ENCODE results near the gene SIPA1L3. TPM values are rescaled to one million over a fixed set of nuclear protein-coding genes. Genes with fewer than 3 reads are reported as not detected.
"Not testable (repeated sequence)": the region's sequence is repeated elsewhere in the genome, so short reads cannot be mapped to it uniquely, and the experiment has no call there.

The SIPA1L3 gene
- total and polyA plus RNA-seq, 12 donors = 2.2 to 24.1 (median 11.8) TPM

- intact Hi-C loops (cut with DNase I) = loop anchor here (5.0 to 10.0 kb wide), 2 partner anchors 323 to 330 kb away; partner anchors contain the start of genes SIPA1L3 (in 1 of the 2) and WDR87 (in 1 of the 2)
- peaks cover 62% of the 10 kb centered on the region for H3K27me3 ChIP-seq
Measured at GRCh38 chr19:38227287-38228004, 320.4 kb downstream of the SIPA1L3 start.

DNA sequence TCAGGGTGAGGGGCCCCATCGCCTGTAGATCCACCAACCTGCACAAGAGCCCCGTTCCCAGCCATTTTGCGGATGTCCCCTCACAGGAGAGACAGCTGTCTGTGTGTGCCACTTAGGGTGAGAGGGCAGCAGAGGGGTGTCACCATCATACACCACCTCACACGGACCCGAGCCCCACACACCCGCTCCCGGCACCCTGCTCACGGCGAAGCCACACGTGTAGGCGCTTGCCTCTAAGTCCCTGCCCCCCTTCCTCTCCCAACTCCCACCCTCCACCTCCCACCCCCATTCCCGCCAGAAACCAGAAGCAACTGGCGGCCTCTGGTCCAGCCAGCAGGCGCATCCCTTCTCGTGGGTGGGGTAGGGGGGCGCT, 321.0 kb downstream of the SIPA1L3 start:
- DNase-seq = no peak
- 31 to 41% (median 38%) methylated on average over 12 to 16 of the region's 16 CpGs for WGBS, 4 donors
- Histone ChIP-seq H3K27ac (no peak overlapping the region), H3K9me3 (replicated peaks in 1 of 3) (no peaks in the 10 kb centered on the region), H3K4me1 (replicated peaks in 1 of 2) (peaks cover 14 to 15% of the 10 kb centered on the region in 2 donors), H3K36me3 (replicated peaks in 1 of 2) (no peaks in the 10 kb centered on the region), H3K27me3 (peaks cover 56% of the 10 kb centered on the region), H3K4me3 (no peak overlapping the region)
- intact Hi-C loops (cut with DNase I) = loop anchor here (5.0 to 10.0 kb wide), 2 partner anchors 323 to 331 kb away; partner anchors contain the start of genes SIPA1L3 (in 1 of the 2) and WDR87 (in 1 of the 2)
- no peak for TF ChIP-seq CTCF (IDR thresholded peaks at IDR 0.05)
- TF ChIP-seq POLR2A (IDR thresholded peaks at IDR 0.05) = no peak

More at GRCh38 chr19:38227287-38228004, 320.4 kb downstream of the SIPA1L3 start:
- no peak overlapping the region for H3K4me3 ChIP-seq
- H3K36me3 ChIP-seq (replicated peaks in 1 of 2) = no peaks in the 10 kb centered on the region
- TF ChIP-seq POLR2A (IDR thresholded peaks at IDR 0.05) = no peak
- H3K9me3 ChIP-seq (replicated peaks in 1 of 3) = no peaks in the 10 kb centered on the region
- no peak for DNase-seq
- peaks cover 14 to 15% of the 10 kb centered on the region in 2 donors for H3K4me1 ChIP-seq (replicated peaks in 1 of 2)
- H3K27ac ChIP-seq = no peak overlapping the region
- 73 to 83% (median 76%) methylated on average over 8 to 11 of the region's 11 CpGs for WGBS, 4 donors

- no peak for DNase-seq
- H3K36me3 ChIP-seq (replicated peaks in 1 of 2) = no peaks in the 10 kb centered on the region
- no peak overlapping the region for H3K27ac ChIP-seq
- no peak overlapping the region for H3K4me3 ChIP-seq
- peaks cover 50% of the 10 kb centered on the region for H3K27me3 ChIP-seq
- 0 to 1% (median 1%) methylated on average over 37 to 78 of the region's 80 CpGs for WGBS, 4 donors
- TF ChIP-seq CTCF (IDR thresholded peaks at IDR 0.05) (no peak), POLR2A (IDR thresholded peaks at IDR 0.05) (no peak)
- intact Hi-C loops (cut with DNase I) = loop anchor here (5.0 to 10.0 kb wide), 2 partner anchors 324 to 331 kb away; partner anchors contain the start of genes SIPA1L3 (in 1 of the 2) and WDR87 (in 1 of the 2)
- H3K4me1 ChIP-seq (replicated peaks in 1 of 2) = peaks cover 13 to 14% of the 10 kb centered on the region in 2 donors
- H3K9me3 ChIP-seq (replicated peaks in 1 of 3) = no peaks in the 10 kb centered on the region
Measured at GRCh38 chr19:38228491-38229439, 321.8 kb downstream of the SIPA1L3 start.

DNA sequence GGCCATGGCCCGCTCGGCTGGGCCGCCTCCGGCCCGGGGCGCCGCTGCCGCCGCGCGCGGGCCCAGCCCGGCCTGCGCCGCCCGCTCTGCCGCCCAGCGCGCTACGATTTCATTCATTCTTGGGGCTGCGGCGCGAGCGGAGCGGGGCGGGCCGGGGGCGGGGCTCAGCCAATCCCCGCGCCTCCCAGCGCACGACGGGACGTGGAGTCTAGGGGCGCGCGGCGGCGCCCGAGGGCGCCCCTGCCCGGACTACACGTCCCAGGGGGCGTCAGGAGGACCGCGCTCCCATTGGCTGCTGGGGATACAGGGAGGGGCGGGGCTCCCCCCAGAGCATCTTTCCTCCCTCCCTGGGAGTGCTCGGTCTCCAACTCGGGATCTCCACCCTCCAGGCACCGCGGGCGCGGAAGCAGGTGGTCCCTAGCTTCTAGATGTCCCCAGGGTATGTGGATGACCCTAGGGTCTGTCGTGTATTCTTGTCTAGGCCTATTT, 322.6 kb downstream of the SIPA1L3 start:
- Histone ChIP-seq H3K9me3 (replicated peaks in 1 of 3) (no peaks in the 10 kb centered on the region), H3K4me1 (replicated peaks in 1 of 2) (peaks cover 8 to 9% of the 10 kb centered on the region in 2 donors), H3K27ac (no peak overlapping the region), H3K4me3 (no peak overlapping the region), H3K36me3 (replicated peaks in 1 of 2) (no peaks in the 10 kb centered on the region), H3K27me3 (peaks cover 42% of the 10 kb centered on the region)
- TF ChIP-seq CTCF (IDR thresholded peaks at IDR 0.05) (no peak), POLR2A (IDR thresholded peaks at IDR 0.05) (no peak)
- 0 to 1% (median 1%) methylated on average over 5 to 54 of the region's 54 CpGs; no CpG with 5 or more reads in 1 of the 4 donors for WGBS, 4 donors
- DNase-seq = peak; percentile 40 to 73 (median 49)
- intact Hi-C loops (cut with DNase I) = loop anchor here (5.0 to 10.0 kb wide), 2 partner anchors 325 to 332 kb away; partner anchors contain the start of genes SIPA1L3 (in 1 of the 2) and WDR87 (in 1 of the 2)

DNA sequence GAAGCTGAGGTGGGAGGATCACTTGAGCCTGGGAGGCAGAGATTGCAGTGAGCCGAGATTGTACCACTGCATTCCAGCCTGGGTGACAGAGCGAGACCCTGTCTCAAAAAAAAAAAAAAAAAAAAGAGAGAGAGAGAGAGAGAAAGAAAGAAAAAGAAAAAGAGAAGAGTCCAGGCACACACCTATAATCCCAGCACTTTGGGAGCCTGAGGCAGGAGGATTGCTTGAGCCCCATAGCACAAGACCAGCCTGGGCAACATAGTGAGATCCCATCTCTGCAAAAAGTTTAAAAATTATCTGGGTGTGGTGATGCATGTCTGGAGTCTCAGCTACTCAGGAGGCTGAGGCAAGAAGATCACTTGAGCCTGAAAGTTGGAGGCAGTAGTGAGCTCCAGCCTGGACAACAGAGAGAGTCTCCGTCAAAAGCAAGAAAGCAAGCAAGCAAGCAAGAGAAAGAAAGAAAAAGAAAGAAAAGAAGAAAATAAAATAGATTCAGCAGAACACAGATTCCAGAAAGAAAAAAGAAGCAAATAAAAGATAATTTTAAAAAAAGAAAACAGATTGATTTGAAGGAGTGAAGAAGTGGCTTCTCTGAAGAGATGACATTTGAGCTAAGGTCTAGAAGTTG, 323.6 kb downstream of the SIPA1L3 start:
- H3K27me3 ChIP-seq = peaks cover 34% of the 10 kb centered on the region

More for the DNA sequence above, 323.6 kb downstream of the SIPA1L3 start:
- 56 to 93% (median 72%) methylated on average over 1 to 3 of the region's 3 CpGs for WGBS, 4 donors
- H3K9me3 ChIP-seq (replicated peaks in 1 of 3); H3K36me3 ChIP-seq (replicated peaks in 1 of 2); H3K4me1 ChIP-seq (replicated peaks in 1 of 2); intact Hi-C loops (cut with DNase I); H3K27ac ChIP-seq; H3K4me3 ChIP-seq; DNase-seq: not testable (repeated sequence)

Data from adrenal gland (tissue), 12 donors.